ENCODE measurements around the gene B3GALT5.

DNA sequence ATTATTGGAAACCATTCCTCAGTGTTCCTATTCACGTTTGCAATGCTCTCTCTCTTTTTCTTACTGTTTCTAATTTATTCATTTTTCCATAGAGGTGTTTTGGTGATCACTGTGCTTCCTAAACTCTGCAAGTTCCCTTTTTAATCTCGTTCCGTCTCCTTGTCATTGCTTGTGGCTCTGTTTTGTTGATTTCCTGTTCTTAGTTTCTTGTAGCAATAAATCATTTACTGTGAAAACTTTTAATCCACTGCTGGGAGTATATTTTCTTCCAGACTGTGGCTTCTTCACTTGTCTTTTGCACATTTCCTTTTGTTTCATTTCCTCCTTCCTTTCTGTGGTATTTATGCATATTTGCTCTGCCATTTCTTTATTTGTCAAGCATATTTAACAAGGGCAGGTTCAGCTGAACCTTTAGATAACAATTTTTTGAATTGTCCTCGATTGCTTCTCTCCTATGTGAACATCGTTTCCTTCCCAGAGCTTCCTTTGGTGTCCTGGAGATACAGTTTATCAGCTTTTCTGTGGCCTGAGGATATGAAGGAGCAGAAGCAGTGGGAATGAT, 3.6 kb downstream of the B3GALT5 start:
- no peak for TF ChIP-seq POLR2A (IDR thresholded peaks at IDR 0.05)
- TF ChIP-seq POLR2AphosphoS5 (IDR thresholded peaks at IDR 0.05): no peak

All from gastroesophageal sphincter (tissue), 2 donors.